ENCODE results near the gene SERPINA3.

Gene SERPINA3

DNA sequence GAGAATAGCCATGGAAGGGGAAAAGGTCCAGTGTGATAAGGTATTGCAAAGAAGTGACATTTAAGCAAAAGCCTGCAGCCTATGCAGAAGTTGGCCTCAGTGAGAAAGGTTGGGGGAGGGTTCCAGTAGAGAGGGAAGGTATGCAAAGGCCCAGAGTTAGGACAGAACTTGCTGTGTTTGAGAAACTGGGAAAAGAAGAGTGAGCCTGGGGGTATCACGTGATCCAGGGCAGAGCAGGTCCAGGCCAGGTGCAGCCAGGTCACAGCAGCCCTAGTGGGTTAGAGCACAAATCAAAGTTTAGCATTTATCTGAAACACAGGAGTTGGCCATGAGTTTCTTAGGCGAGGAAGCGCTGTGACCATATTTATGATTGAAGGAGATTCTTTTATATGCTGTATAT lies 29.3 kb upstream of the SERPINA3 start:
- FAIRE-seq (no peak), DNase-seq (ENCODE audit: insufficient read length, low spot score) (no peak)
- TF ChIP-seq POLR2A (IDR thresholded peaks at IDR 0.05; ENCODE audit: low read depth, low read length), result no peak
- no peak for TF ChIP-seq SPI1 (IDR thresholded peaks at IDR 0.05; ENCODE audit: low read depth, low read length)
- no peak for TF ChIP-seq POU2F2 (IDR thresholded peaks at IDR 0.05; ENCODE audit: low read depth, low read length)
- no peak for TF ChIP-seq TAF1 (IDR thresholded peaks at IDR 0.05; ENCODE audit: low read depth, low read length)
- TF ChIP-seq POLR2AphosphoS5 (IDR thresholded peaks at IDR 0.05; ENCODE audit: low read depth, low read length), result no peak

GRCh38 chr14:94583557-94583956 lies 28.6 kb upstream of the SERPINA3 start:
- DNase-seq (ENCODE audit: insufficient read length, low spot score) (no peak), FAIRE-seq (no peak)
- TF ChIP-seq TAF1 (IDR thresholded peaks at IDR 0.05; ENCODE audit: low read depth, low read length) (no peak), POLR2AphosphoS5 (IDR thresholded peaks at IDR 0.05; ENCODE audit: low read depth, low read length) (no peak), SPI1 (IDR thresholded peaks at IDR 0.05; ENCODE audit: low read depth, low read length) (no peak), PAX5 (IDR thresholded peaks at IDR 0.05; ENCODE audit: insufficient read depth, low read length, severe bottlenecking) (no peak), POLR2A (IDR thresholded peaks at IDR 0.05; ENCODE audit: low read depth, low read length) (no peak), POU2F2 (IDR thresholded peaks at IDR 0.05; ENCODE audit: low read depth, low read length) (no peak)

GRCh38 chr14:94584591-94585280 lies 27.5 kb upstream of the SERPINA3 start:
- TF ChIP-seq POLR2A (IDR thresholded peaks at IDR 0.05; ENCODE audit: low read depth, low read length), result no peak
- no peak for TF ChIP-seq TAF1 (IDR thresholded peaks at IDR 0.05; ENCODE audit: low read depth, low read length)
- no peak for TF ChIP-seq POLR2AphosphoS5 (IDR thresholded peaks at IDR 0.05; ENCODE audit: low read depth, low read length)
- no peak for TF ChIP-seq POU2F2 (IDR thresholded peaks at IDR 0.05; ENCODE audit: low read depth, low read length)
- no peak for TF ChIP-seq PAX5 (IDR thresholded peaks at IDR 0.05; ENCODE audit: insufficient read depth, low read length, severe bottlenecking)
- no peak for TF ChIP-seq SPI1 (IDR thresholded peaks at IDR 0.05; ENCODE audit: low read depth, low read length)
- FAIRE-seq (no peak), DNase-seq (ENCODE audit: insufficient read length, low spot score) (no peak)

- no peak for FAIRE-seq
- no peak for DNase-seq (ENCODE audit: insufficient read length, low spot score)
- no peak for TF ChIP-seq POU2F2 (IDR thresholded peaks at IDR 0.05; ENCODE audit: low read depth, low read length)
- no peak for TF ChIP-seq PAX5 (IDR thresholded peaks at IDR 0.05; ENCODE audit: insufficient read depth, low read length, severe bottlenecking)
- TF ChIP-seq POLR2AphosphoS5 (IDR thresholded peaks at IDR 0.05; ENCODE audit: low read depth, low read length), result no peak
- TF ChIP-seq POLR2A (IDR thresholded peaks at IDR 0.05; ENCODE audit: low read depth, low read length), result no peak
- no peak for TF ChIP-seq SPI1 (IDR thresholded peaks at IDR 0.05; ENCODE audit: low read depth, low read length)
These were observed 25.6 kb upstream of the SERPINA3 start for GRCh38 chr14:94586635-94587034.

- FAIRE-seq (no peak), DNase-seq (ENCODE audit: insufficient read length, low spot score) (no peak)
- no peak for TF ChIP-seq PAX5 (IDR thresholded peaks at IDR 0.05; ENCODE audit: insufficient read depth, low read length, severe bottlenecking)
- no peak for TF ChIP-seq SPI1 (IDR thresholded peaks at IDR 0.05; ENCODE audit: low read depth, low read length)
- TF ChIP-seq POLR2A (IDR thresholded peaks at IDR 0.05; ENCODE audit: low read depth, low read length), result no peak
- TF ChIP-seq POLR2AphosphoS5 (IDR thresholded peaks at IDR 0.05; ENCODE audit: low read depth, low read length), result no peak
- TF ChIP-seq TAF1 (IDR thresholded peaks at IDR 0.05; ENCODE audit: low read depth, low read length), result no peak
- TF ChIP-seq POU2F2 (IDR thresholded peaks at IDR 0.05; ENCODE audit: low read depth, low read length), result no peak
These were observed 23.9 kb upstream of the SERPINA3 start for GRCh38 chr14:94588311-94588710.

GRCh38 chr14:94591073-94591472 lies 21.1 kb upstream of the SERPINA3 start:
- DNase-seq (ENCODE audit: insufficient read length, low spot score) (no peak), FAIRE-seq (no peak)
- TF ChIP-seq SPI1 (IDR thresholded peaks at IDR 0.05; ENCODE audit: low read depth, low read length) (no peak), POLR2A (IDR thresholded peaks at IDR 0.05; ENCODE audit: low read depth, low read length) (no peak), TAF1 (IDR thresholded peaks at IDR 0.05; ENCODE audit: low read depth, low read length) (no peak), POU2F2 (IDR thresholded peaks at IDR 0.05; ENCODE audit: low read depth, low read length) (no peak), POLR2AphosphoS5 (IDR thresholded peaks at IDR 0.05; ENCODE audit: low read depth, low read length) (no peak), PAX5 (IDR thresholded peaks at IDR 0.05; ENCODE audit: insufficient read depth, low read length, severe bottlenecking) (no peak)

- TF ChIP-seq POU2F2 (IDR thresholded peaks at IDR 0.05; ENCODE audit: low read depth, low read length) (no peak), POLR2AphosphoS5 (IDR thresholded peaks at IDR 0.05; ENCODE audit: low read depth, low read length) (no peak), SPI1 (IDR thresholded peaks at IDR 0.05; ENCODE audit: low read depth, low read length) (no peak), POLR2A (IDR thresholded peaks at IDR 0.05; ENCODE audit: low read depth, low read length) (no peak), PAX5 (IDR thresholded peaks at IDR 0.05; ENCODE audit: insufficient read depth, low read length, severe bottlenecking) (no peak), TAF1 (IDR thresholded peaks at IDR 0.05; ENCODE audit: low read depth, low read length) (no peak)
- DNase-seq (ENCODE audit: insufficient read length, low spot score) (no peak), FAIRE-seq (no peak)
These were observed 20.3 kb upstream of the SERPINA3 start for GRCh38 chr14:94591871-94592270.

DNA sequence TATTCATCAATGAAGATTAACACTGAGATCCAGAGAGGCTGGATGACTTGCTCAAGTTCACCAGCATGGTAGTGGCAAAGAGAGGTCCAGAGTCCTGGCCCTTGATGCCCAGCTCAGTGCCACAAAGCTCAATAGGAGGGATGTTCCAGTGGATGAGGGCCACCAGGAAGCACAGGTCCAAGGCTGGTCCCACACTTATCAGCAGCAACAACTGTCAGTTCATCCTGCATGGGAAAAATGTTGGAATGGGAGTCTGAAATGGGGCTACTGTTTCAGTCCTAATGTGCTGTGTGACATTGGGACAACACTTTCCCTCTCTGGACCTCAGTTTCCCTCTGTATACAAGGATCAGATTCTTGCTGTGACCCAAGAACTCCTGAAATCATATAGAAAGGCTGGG lies 19.7 kb upstream of the SERPINA3 start:
- TF ChIP-seq SPI1 (IDR thresholded peaks at IDR 0.05; ENCODE audit: low read depth, low read length), result no peak
- no peak for TF ChIP-seq POLR2AphosphoS5 (IDR thresholded peaks at IDR 0.05; ENCODE audit: low read depth, low read length)
- TF ChIP-seq TAF1 (IDR thresholded peaks at IDR 0.05; ENCODE audit: low read depth, low read length), result no peak
- no peak for TF ChIP-seq POLR2A (IDR thresholded peaks at IDR 0.05; ENCODE audit: low read depth, low read length)
- no peak for TF ChIP-seq PAX5 (IDR thresholded peaks at IDR 0.05; ENCODE audit: insufficient read depth, low read length, severe bottlenecking)
- TF ChIP-seq POU2F2 (IDR thresholded peaks at IDR 0.05; ENCODE audit: low read depth, low read length), result no peak
- FAIRE-seq, result no peak
- no peak for DNase-seq (ENCODE audit: insufficient read length, low spot score)

DNA sequence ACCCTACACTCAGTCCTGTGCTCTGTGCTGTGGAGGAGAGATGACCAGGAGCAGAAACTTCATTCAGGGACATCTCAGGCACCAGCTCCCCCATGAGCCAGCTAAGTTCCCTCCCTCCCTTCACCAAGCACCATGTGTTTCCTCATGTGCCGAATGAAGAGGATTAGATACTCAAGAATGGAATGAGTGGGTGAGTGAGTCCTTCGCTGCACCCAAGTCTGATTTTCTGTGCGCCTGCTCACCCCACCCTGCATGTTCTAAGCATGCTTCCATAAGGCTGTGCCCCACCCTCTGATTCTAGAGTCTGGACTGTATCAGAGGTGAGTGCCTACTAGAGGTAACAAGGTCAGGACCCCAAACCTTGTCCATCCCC lies 18.8 kb upstream of the SERPINA3 start:
- no peak for TF ChIP-seq POU2F2 (IDR thresholded peaks at IDR 0.05; ENCODE audit: low read depth, low read length)
- no peak for TF ChIP-seq POLR2A (IDR thresholded peaks at IDR 0.05; ENCODE audit: low read depth, low read length)
- DNase-seq (ENCODE audit: insufficient read length, low spot score) (no peak), FAIRE-seq (no peak)
